Right lobe of liver (tissue), 6 donors: ENCODE data around the gene DYRK3. TPM values are rescaled to one million over a fixed set of nuclear protein-coding genes. Genes with fewer than 3 reads are reported as not detected.

Experiments used
- ATAC-seq, 4 donors: fragments of 200-7000 bp; cut with Tn5 transposase; one replicate each; pipeline ENCODE4 v1.9.1; 2020; ENCODE audit warnings: mild to moderate bottlenecking in 4 of 4, moderate library complexity in 4 of 4
- DNase-seq, 3 donors: peaks; one replicate each; pipeline ENCODE4 v3.0.0-alpha.2; 2020
- H3K27ac ChIP-seq, 3 donors: fragments of 200-600 bp; one replicate each; pipeline ENCODE4 v1.8.0; 2022
- H3K27me3 ChIP-seq, 2 donors: fragments of 200-600 bp; one replicate each; pipeline ENCODE4 v1.8.0; 2022
- H3K36me3 ChIP-seq, 4 donors: fragments of 200-600 bp; sonication (generic) in 1 of 4; one replicate each; pipeline versions ENCODE4 v1.5.1 to v1.8.0; 2017 to 2022; ENCODE audit warnings: control low read depth in 1 of 4
- H3K4me1 ChIP-seq, 4 donors: fragments of 200-600 bp; sonication (generic) in 1 of 4; one replicate each; pipeline versions ENCODE4 v1.5.1 to v1.8.0; 2017 to 2022; ENCODE audit warnings: control low read depth in 1 of 4
- H3K4me3 ChIP-seq, 3 donors: fragments of 200-600 bp; one replicate each; pipeline ENCODE4 v1.8.0; 2022
- H3K9me3 ChIP-seq, 4 donors: fragments of 200-600 bp; sonication (generic) in 1 of 4; one replicate each; pipeline versions ENCODE4 v1.5.1 to v1.8.0; 2017 to 2022; ENCODE audit warnings: control low read depth in 1 of 4
- POLR2A ChIP-seq: fragments of 450-650 bp; IDR thresholded peaks from one replicate; pipeline ENCODE4 v1.6.1; 2017; ENCODE audit warnings: antibody characterized with exemption, mild to moderate bottlenecking
- WGBS: methylation state at CpG from one replicate; pipeline ENCODE4 v1.1.6; 2018; ENCODE audit warnings: low coverage, low lambda C conversion rate; ENCODE audit not compliant: insufficient coverage; ENCODE audit errors: missing lambda C conversion rate; 5-methylcytosine and 5-hydroxymethylcytosine counted together
- intact Hi-C, 2 donors: fragments of 100-400 bp; cut with DNase I; formaldehyde crosslinking; loops; one replicate each; pipeline versions ENCODE4 v1.11.2 to v1.14.1; 2022
- total RNA-seq, 6 experiments: library from RNA; depleted of rRNA in 2 of 6; stranded (reverse); fragments of >200 nt in 2 of 6; fragmentation: NEBNext Ultra II Directional in 3 of 6; extraction: Animal tissue kit (Norgen Biotek cat#: 25700) in 3 of 6; gene quantifications; one replicate each; pipeline versions ENCODE4 v1.1.0 to v1.2.4, GENCODE V29; 2016 to 2023
- TF ChIP-seq, protein P1 (sequence below), 4 donors: fragments of 200-600 bp in 3 of 4; fragments of 450-650 bp in 1 of 4; IDR thresholded peaks; one replicate each; pipeline versions ENCODE4 v1.5.1 to v1.8.0; 2016 to 2022; ENCODE audit warnings: antibody characterized with exemption in 4 of 4, mild to moderate bottlenecking in 2 of 4
- donor health status: DM: no; HTN: yes; CAD: no.
- donor health status: DM: no; HTN: no; CAD: no.
- donor health status: DM: no; HTN: no; CAD: no.
- donor health status: DM: no; HTN: yes; CAD: no.
- donor health status: DM: no; HTN: yes; CAD: no.

Gene DYRK3
- total RNA-seq, 6 experiments from 2014 or later, result 2.8 to 5.6 (median 4.0) TPM

- WGBS, result 0% methylated on average over 15 of the region's 48 CpGs
- H3K9me3 ChIP-seq, result no peaks in the 10 kb centered on the region
- DNase-seq, result peak; percentile 61 to 73 (median 64)
Observed at GRCh38 chr1:206685769-206686477, 50.6 kb downstream of the DYRK3 start.

GRCh38 chr1:206686478-206687249 is 51.3 kb downstream of the DYRK3 start:
- no peaks in the 10 kb centered on the region for H3K27me3 ChIP-seq
- H3K4me1 ChIP-seq, result peaks cover 0 to 63% (median 28%) of the 10 kb centered on the region in 4 donors
- no peaks in the 10 kb centered on the region for H3K9me3 ChIP-seq
- no peaks in the 10 kb centered on the region for H3K36me3 ChIP-seq
- peak in 2 of 4 donors; percentile 1 to 8 for ATAC-seq
- peak overlapping the region; percentile 89 to 97 (median 95) for H3K27ac ChIP-seq
- WGBS, result under 1% methylated on average over 8 of the region's 8 CpGs
- H3K4me3 ChIP-seq, result peak overlapping the region; percentile 69 to 80 (median 70)
- TF ChIP-seq, protein P1, sequence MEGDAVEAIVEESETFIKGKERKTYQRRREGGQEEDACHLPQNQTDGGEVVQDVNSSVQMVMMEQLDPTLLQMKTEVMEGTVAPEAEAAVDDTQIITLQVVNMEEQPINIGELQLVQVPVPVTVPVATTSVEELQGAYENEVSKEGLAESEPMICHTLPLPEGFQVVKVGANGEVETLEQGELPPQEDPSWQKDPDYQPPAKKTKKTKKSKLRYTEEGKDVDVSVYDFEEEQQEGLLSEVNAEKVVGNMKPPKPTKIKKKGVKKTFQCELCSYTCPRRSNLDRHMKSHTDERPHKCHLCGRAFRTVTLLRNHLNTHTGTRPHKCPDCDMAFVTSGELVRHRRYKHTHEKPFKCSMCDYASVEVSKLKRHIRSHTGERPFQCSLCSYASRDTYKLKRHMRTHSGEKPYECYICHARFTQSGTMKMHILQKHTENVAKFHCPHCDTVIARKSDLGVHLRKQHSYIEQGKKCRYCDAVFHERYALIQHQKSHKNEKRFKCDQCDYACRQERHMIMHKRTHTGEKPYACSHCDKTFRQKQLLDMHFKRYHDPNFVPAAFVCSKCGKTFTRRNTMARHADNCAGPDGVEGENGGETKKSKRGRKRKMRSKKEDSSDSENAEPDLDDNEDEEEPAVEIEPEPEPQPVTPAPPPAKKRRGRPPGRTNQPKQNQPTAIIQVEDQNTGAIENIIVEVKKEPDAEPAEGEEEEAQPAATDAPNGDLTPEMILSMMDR (IDR thresholded peaks at IDR 0.05), result no peak
- TF ChIP-seq POLR2A, result no peak
- DNase-seq, result no peak
- intact Hi-C loops, result no loop called here

More at GRCh38 chr1:206685769-206686477, 50.6 kb downstream of the DYRK3 start:
- TF ChIP-seq, protein P1 (IDR thresholded peaks at IDR 0.05), result no peak
- peak; percentile 49 for TF ChIP-seq POLR2A
- Histone ChIP-seq H3K27me3 (no peaks in the 10 kb centered on the region), H3K4me3 (peak overlapping the region; percentile 69 to 80 (median 70)), H3K27ac (peak overlapping the region; percentile 89 to 97 (median 95)), H3K4me1 (peaks cover 0 to 58% (median 24%) of the 10 kb centered on the region in 4 donors), H3K36me3 (no peaks in the 10 kb centered on the region)
- intact Hi-C loops, result no loop called here
- ATAC-seq, result peak; percentile 13 to 41 (median 36)

DNA sequence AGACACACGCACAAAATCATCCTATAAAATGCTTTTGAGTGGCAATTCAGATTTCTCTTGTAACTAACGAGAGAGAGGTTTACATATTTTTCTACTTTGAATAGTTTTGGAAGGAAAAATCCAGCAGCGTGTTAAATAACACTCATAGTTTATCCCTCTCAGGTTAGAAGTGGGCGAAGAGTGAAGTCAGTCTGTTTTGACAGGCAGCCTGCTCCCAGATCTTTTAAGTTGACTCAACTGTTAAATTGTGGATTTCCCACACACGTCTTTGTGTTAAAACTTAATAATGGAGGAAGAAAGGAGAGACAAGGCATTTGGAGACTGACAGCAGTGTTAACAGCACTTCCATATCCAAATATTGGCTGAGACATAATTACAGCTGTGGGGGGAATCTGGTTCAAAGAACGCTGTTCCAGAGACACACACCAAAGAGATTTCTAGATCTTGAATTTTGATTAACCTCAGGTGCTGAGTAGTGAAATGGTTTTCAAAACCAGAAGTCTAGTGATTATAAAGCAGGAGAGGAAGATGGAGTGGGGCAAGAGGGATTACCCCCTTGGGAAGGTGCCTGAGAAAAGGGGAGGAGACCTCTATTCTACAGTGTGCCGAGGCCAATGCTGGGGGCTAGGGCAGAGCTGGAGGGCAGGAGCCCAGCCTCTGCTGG is 52.0 kb downstream of the DYRK3 start:
- TF ChIP-seq, protein P1 (IDR thresholded peaks at IDR 0.05), result no peak
- no peak for TF ChIP-seq POLR2A
- DNase-seq, result no peak
- Histone ChIP-seq H3K9me3 (no peaks in the 10 kb centered on the region), H3K36me3 (no peaks in the 10 kb centered on the region), H3K27ac (peak overlapping the region; percentile 13 to 97 (median 89)), H3K4me3 (peak overlapping the region in 1 of 3 donors; percentile 70), H3K27me3 (no peaks in the 10 kb centered on the region), H3K4me1 (peaks cover 0 to 64% (median 32%) of the 10 kb centered on the region in 4 donors)
- intact Hi-C loops, result no loop called here
- no peak for ATAC-seq
- WGBS, result 40% methylated on average over 6 of the region's 7 CpGs

GRCh38 chr1:206687915-206688442 is 52.6 kb downstream of the DYRK3 start:
- H3K4me3 ChIP-seq, result no peak overlapping the region
- peak overlapping the region in 2 of 3 donors; percentile 13 to 18 for H3K27ac ChIP-seq
- intact Hi-C loops, result no loop called here

More at GRCh38 chr1:206687915-206688442, 52.6 kb downstream of the DYRK3 start:
- peak; percentile 42 for TF ChIP-seq POLR2A
- TF ChIP-seq, protein P1 (IDR thresholded peaks at IDR 0.05), result no peak
- WGBS, result no CpG with 5 or more reads among the region's 2 CpGs
- Histone ChIP-seq H3K9me3 (no peaks in the 10 kb centered on the region), H3K4me1 (peaks cover 0 to 67% (median 33%) of the 10 kb centered on the region in 4 donors), H3K36me3 (no peaks in the 10 kb centered on the region), H3K27me3 (no peaks in the 10 kb centered on the region)
- ATAC-seq, result peak in 1 of 4 donors; percentile 36
- DNase-seq, result no peak
